Measurements from ENCODE around the gene CSF3R.

The CSF3R gene

DNA sequence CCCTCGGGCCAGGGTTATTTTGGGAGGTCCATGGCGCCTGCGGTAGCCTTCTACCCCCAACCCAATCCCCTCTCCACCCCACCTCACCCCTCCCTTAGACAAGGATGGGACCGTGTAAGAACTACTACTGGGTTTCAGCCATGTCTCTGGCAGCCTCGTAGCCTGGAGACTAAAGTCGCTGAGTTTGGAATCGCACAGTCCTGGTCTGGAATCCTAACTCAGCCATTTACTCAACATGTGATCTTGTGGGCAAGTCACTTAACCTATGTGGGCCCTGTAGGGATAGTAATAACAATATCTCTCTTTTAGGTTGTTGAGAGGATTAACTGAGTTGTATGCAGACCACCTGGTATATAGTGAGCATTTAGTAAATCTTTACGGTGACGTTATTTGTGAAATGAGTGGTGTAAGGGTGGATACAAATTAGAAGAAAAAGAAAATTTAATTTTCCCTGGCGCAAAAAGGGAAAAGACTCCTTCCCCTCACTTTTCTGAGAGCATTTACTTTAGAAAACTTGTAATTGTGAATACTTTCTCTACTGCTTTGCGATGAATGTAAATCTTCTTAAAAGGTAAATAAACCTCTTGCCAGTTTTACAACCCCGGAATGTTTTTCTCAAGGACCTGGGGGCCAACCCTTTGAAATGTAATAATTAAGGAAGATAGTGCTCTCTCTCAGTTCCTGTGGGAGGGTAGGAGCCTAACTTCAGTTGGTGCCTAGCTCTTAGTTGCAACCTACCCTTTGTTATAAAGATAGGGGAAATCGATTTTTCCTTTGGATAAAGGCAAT, 17.9 kb downstream of the CSF3R start:
- H3K27me3 Mint-ChIP-seq = no peaks in the 10 kb centered on the region
- H3K36me3 Mint-ChIP-seq (ENCODE audit: low read depth) = peaks cover 37% of the 10 kb centered on the region
- no peak for DNase-seq
- H3K4me1 Mint-ChIP-seq (ENCODE audit: low read depth) = peaks cover 34% of the 10 kb centered on the region
- H3K27ac Mint-ChIP-seq = peak overlapping the region; percentile 99
- peak overlapping the region; percentile 100 for H3K4me3 Mint-ChIP-seq
- H3K9me3 Mint-ChIP-seq = no peaks in the 10 kb centered on the region

DNA sequence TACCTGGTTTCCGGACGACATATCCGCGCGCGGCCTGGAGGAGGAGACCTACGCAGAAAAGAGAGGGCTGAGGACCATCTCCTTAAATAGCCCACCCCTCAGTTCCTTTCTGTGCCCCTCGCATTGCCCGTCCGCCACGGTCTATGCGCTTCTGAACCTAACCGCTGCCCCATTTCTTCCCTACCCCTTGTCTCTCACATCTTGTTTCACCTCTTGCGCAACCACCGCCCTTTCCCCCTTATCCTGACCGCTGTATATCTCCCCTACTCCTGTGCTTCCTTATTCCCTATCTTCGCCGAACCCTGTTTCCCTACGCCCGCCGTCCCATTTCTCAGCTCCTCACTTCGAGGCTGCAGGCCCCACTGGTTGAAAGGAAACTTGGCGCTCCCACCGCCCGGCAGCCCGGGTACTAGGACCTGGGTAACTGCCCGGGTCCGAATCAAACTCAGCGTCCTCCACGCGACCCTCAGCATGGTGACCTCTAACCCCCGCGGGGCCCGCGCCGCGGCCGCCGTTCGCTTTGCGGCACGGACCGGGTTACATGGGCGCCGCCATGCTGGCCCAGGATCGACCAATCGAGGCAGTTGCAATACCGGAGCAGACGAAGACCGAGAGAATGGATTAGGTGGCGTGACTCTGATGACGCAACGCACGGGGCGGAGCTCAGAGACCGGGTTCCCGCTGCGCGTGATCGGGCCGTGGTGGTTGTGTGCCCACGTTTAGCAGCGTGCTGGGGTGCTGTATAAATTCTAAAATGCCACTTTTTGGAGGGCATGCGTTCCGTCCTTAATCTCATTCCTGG, 18.7 kb downstream of the CSF3R start, which contains the start of gene MRPS15:
Gene MRPS15, minus strand, starts transcription at position 582 of the 802 bp plus-strand sequence. Its CDS starts 109 bp downstream, at position 473.
- peaks cover 45% of the 10 kb centered on the region for H3K36me3 Mint-ChIP-seq (ENCODE audit: low read depth)
- peak within 1 kb of the TSS; percentile 99 for H3K27ac Mint-ChIP-seq
- no peaks in the 10 kb centered on the region for H3K27me3 Mint-ChIP-seq
- no peaks in the 10 kb centered on the region for H3K9me3 Mint-ChIP-seq
- peak within 1 kb of the TSS; percentile 100 for H3K4me3 Mint-ChIP-seq
- peak; percentile 97 for DNase-seq
- H3K4me1 Mint-ChIP-seq (ENCODE audit: low read depth) = peaks cover 41% of the 10 kb centered on the region

DNA sequence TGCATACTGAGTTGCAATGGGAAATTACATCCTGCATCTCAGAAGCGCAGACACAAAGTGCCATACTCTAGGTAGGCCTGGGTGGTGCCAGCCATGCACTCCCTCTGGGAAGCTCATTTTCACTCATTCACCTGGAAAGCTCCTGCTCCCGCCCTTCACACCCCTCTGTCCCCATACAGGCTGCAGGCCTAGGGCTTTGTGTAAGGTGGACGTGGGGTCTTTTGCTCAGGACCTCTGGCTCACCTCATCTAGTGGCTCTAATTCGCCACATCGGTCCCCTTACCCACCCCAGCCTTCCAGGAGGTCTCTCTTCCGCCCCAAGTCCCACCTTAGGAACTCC, 19.3 kb downstream of the CSF3R start:
- Mint-ChIP-seq H3K36me3 (ENCODE audit: low read depth) (peaks cover 51% of the 10 kb centered on the region), H3K4me3 (peak overlapping the region; percentile 100), H3K4me1 (ENCODE audit: low read depth) (peaks cover 47% of the 10 kb centered on the region), H3K27ac (peak overlapping the region; percentile 99), H3K9me3 (no peaks in the 10 kb centered on the region), H3K27me3 (no peaks in the 10 kb centered on the region)
- no peak for DNase-seq

- no peaks in the 10 kb centered on the region for H3K9me3 Mint-ChIP-seq
- peaks cover 92% of the 10 kb centered on the region for H3K36me3 Mint-ChIP-seq (ENCODE audit: low read depth)
- H3K27ac Mint-ChIP-seq = peak overlapping the region; percentile 95
- peaks cover 53% of the 10 kb centered on the region for H3K4me1 Mint-ChIP-seq (ENCODE audit: low read depth)
- peak overlapping the region; percentile 65 for H3K4me3 Mint-ChIP-seq
- DNase-seq = peak; percentile 60
- no peaks in the 10 kb centered on the region for H3K27me3 Mint-ChIP-seq
Observed at GRCh38 chr1:36458910-36459309, 23.8 kb downstream of the CSF3R start.

GRCh38 chr1:36457691-36458090, 25.0 kb downstream of the CSF3R start:
- no peaks in the 10 kb centered on the region for H3K27me3 Mint-ChIP-seq
- H3K4me3 Mint-ChIP-seq = peak overlapping the region; percentile 2
- DNase-seq = no peak
- no peaks in the 10 kb centered on the region for H3K9me3 Mint-ChIP-seq
- peaks cover 47% of the 10 kb centered on the region for H3K4me1 Mint-ChIP-seq (ENCODE audit: low read depth)
- H3K27ac Mint-ChIP-seq = peak overlapping the region; percentile 95
- H3K36me3 Mint-ChIP-seq (ENCODE audit: low read depth) = peaks cover 91% of the 10 kb centered on the region

DNA sequence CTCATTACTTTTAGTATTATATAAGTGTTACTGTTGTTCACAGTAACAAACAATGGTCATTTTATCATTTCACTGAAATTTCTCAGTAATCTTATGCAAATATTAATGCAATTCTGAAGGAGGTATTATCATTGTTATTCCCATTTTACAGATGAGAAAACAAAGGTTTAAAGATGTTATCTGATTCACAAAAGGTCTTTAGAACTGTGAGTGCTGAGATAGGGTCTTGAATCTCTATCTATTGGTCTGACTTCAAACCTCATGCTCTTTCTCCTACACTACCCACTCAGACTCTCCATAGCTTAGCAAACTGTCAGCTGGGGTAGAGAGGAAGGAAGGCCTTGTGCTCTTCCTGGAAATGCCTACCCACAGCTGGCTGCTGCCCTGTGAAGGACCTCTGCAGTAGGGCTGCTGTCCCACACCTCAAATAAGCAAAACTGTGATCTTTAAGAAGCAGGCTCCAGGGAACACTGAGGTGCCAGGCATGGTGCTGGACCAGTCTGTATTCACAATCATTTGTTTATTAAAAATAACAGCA, 26.3 kb downstream of the CSF3R start:
- no peaks in the 10 kb centered on the region for H3K27me3 Mint-ChIP-seq
- no peaks in the 10 kb centered on the region for H3K9me3 Mint-ChIP-seq
- peak overlapping the region; percentile 8 for H3K27ac Mint-ChIP-seq
- DNase-seq = no peak
- H3K36me3 Mint-ChIP-seq (ENCODE audit: low read depth) = peaks cover 80% of the 10 kb centered on the region
- H3K4me1 Mint-ChIP-seq (ENCODE audit: low read depth) = peaks cover 38% of the 10 kb centered on the region
- no peak overlapping the region for H3K4me3 Mint-ChIP-seq

DNA sequence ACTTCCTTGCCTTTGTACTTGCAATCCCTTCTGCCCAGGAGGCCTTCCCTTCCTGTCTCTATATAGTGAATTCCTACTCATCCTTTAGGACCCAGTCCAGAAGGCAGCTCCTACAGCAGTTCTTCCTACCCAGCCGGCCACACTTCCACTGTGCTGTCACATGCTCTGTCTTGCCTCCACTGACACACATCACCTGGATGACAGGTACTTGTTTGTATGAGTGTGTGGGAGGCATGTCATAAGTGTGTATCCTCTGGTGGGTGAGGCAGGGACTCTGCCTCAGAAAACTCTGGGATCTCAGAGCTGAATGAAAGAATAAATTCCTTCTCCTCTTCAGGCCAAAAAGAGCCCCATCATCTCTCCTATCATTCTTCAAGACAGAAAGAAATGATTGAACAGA, 27.3 kb downstream of the CSF3R start:
- peak overlapping the region; percentile 23 for H3K27ac Mint-ChIP-seq
- H3K4me3 Mint-ChIP-seq = no peak overlapping the region
- peaks cover 37% of the 10 kb centered on the region for H3K4me1 Mint-ChIP-seq (ENCODE audit: low read depth)
- DNase-seq = no peak
- no peaks in the 10 kb centered on the region for H3K9me3 Mint-ChIP-seq
- H3K27me3 Mint-ChIP-seq = no peaks in the 10 kb centered on the region
- peaks cover 69% of the 10 kb centered on the region for H3K36me3 Mint-ChIP-seq (ENCODE audit: low read depth)

- H3K9me3 Mint-ChIP-seq = no peaks in the 10 kb centered on the region
- no peaks in the 10 kb centered on the region for H3K27me3 Mint-ChIP-seq
- H3K27ac Mint-ChIP-seq = peak overlapping the region; percentile 10
- no peak overlapping the region for H3K4me3 Mint-ChIP-seq
- H3K36me3 Mint-ChIP-seq (ENCODE audit: low read depth) = peaks cover 53% of the 10 kb centered on the region
- H3K4me1 Mint-ChIP-seq (ENCODE audit: low read depth) = peaks cover 34% of the 10 kb centered on the region
- DNase-seq = no peak
Observed at GRCh38 chr1:36453600-36454388, 28.9 kb downstream of the CSF3R start.

- H3K9me3 Mint-ChIP-seq = no peaks in the 10 kb centered on the region
- H3K27me3 Mint-ChIP-seq = no peaks in the 10 kb centered on the region
- H3K4me3 Mint-ChIP-seq = no peak overlapping the region
- DNase-seq = no peak
- H3K4me1 Mint-ChIP-seq (ENCODE audit: low read depth) = peaks cover 26% of the 10 kb centered on the region
- peaks cover 46% of the 10 kb centered on the region for H3K36me3 Mint-ChIP-seq (ENCODE audit: low read depth)
- no peak overlapping the region for H3K27ac Mint-ChIP-seq
Observed at GRCh38 chr1:36453051-36453450, 29.7 kb downstream of the CSF3R start.

DNA sequence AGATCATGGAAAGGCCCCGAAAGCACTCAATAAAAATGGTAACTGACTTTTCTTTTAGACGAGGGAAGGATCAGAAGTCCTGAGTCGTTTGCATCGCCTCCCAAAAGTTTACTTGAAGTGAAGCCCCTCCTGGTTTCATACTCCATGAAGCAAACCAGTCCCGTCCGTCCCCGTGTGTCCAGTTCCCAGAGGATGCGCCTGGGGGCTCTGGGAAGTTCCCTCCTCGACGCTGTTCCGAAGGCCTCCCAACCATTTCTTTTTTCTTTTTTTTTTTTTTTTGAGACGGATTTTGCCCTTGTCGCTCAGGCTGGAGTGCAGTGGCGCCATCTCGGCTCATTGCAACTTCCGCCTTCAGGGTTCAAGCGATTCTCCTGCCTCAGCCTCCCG, 31.8 kb downstream of the CSF3R start:
- Mint-ChIP-seq H3K4me1 (ENCODE audit: low read depth) (peaks cover 16% of the 10 kb centered on the region), H3K36me3 (ENCODE audit: low read depth) (peaks cover 26% of the 10 kb centered on the region), H3K27ac (peak overlapping the region; percentile 92), H3K27me3 (no peaks in the 10 kb centered on the region), H3K9me3 (no peaks in the 10 kb centered on the region), H3K4me3 (peak overlapping the region; percentile 85)
- DNase-seq = no peak

DNA sequence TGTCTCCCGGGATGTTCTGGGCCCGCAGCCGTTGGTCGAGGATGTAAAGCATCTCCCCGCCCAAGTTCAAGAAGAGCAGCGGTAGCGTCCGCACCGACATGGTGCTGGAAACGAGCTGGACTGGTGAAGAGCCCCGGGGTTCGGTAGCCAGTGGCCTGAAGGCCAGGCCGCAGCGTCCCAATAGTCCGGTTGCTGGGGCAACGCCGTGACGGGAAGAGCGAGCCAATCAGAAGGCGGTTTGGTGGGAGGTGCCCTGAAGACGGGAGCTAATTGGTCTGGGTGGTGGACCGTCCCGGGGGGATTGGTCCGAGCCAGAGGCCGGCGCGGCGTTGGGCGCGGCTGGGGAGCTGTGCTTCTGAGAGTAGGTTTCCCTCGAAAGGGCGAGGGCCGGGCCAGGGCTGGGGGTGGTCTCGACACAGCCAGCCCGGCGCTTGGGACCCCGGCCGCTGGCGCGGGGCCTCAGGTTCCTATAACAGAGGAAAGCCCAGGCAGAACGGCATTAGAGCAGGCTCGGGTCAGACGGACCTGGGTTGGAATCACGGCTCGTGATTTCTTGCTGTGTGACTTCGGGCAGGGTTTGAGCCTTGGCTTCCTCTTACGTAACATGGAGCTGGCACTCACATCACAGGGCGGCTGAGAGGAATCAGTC, 32.3 kb downstream of the CSF3R start, which contains the start of gene OSCP1:
Gene OSCP1, minus strand, starts transcription at position 182 of the 649 bp plus-strand sequence. Its CDS starts 82 bp downstream, at position 100.
- peak; percentile 89 for DNase-seq
- no peaks in the 10 kb centered on the region for H3K9me3 Mint-ChIP-seq
- no peaks in the 10 kb centered on the region for H3K27me3 Mint-ChIP-seq
- H3K4me3 Mint-ChIP-seq = peak within 1 kb of the TSS; percentile 85
- peak within 1 kb of the TSS; percentile 92 for H3K27ac Mint-ChIP-seq
- H3K4me1 Mint-ChIP-seq (ENCODE audit: low read depth) = peaks cover 16% of the 10 kb centered on the region
- peaks cover 21% of the 10 kb centered on the region for H3K36me3 Mint-ChIP-seq (ENCODE audit: low read depth)

DNA sequence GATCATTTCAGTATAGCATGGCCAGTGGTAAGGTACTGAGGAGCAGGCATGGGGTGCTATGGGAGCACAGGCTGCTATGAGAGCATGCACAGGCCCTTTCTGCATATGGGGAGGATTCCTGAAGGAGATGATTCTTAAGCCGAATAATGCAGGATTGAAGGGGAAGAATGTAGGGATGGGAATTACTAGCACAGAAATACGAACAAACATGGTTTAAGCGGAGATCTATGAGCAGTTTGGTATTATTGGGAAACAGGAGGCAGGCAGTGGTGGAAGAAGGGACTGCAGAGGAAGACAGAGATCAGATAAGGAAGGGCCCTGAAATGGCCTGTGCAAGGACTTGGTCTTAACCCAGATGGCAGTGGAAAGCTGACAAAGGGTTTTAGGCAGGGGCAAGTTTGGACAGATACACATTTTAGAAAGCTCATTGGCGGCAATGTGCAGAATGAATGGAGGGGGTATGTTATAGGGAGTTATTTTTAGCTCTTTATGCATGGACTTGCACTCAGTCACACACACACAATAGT, 34.1 kb downstream of the CSF3R start:
- H3K4me1 Mint-ChIP-seq (ENCODE audit: low read depth) = peaks cover 16% of the 10 kb centered on the region
- no peak overlapping the region for H3K4me3 Mint-ChIP-seq
- no peak overlapping the region for H3K27ac Mint-ChIP-seq
- no peaks in the 10 kb centered on the region for H3K27me3 Mint-ChIP-seq
- peaks cover 4% of the 10 kb centered on the region for H3K36me3 Mint-ChIP-seq (ENCODE audit: low read depth)
- no peaks in the 10 kb centered on the region for H3K9me3 Mint-ChIP-seq
- DNase-seq = no peak

GRCh38 chr1:36447450-36447849, 35.3 kb downstream of the CSF3R start:
- no peak overlapping the region for H3K27ac Mint-ChIP-seq
- no peaks in the 10 kb centered on the region for H3K36me3 Mint-ChIP-seq (ENCODE audit: low read depth)
- no peak for DNase-seq
- H3K4me3 Mint-ChIP-seq = no peak overlapping the region
- peaks cover 16% of the 10 kb centered on the region for H3K4me1 Mint-ChIP-seq (ENCODE audit: low read depth)
- no peaks in the 10 kb centered on the region for H3K27me3 Mint-ChIP-seq
- H3K9me3 Mint-ChIP-seq = no peaks in the 10 kb centered on the region
